HEK293T (cell line): ENCODE measurements around the gene HIVEP3.

Experiments
- CTCF ChIA-PET: fragments of 350-600 bp; formaldehyde crosslinking; extraction: SDS; loops from one replicate; lab custom pipeline; 2021; ENCODE audit warnings: antibody characterized with exemption, inconsistent platforms; lab: Yijun Ruan, JAX
- POLR2A ChIA-PET: fragments of 350-600 bp; formaldehyde crosslinking; extraction: SDS; loops from one replicate; lab custom pipeline; 2020; ENCODE audit warnings: antibody characterized with exemption, inconsistent platforms; lab: Yijun Ruan, JAX
- DNase-seq: peaks from one replicate; pipeline ENCODE4 v3.0.0; 2012; ENCODE audit warnings: mixed read lengths; ENCODE audit errors: extremely low spot score
- ARNT ChIP-seq: fragments of 450-650 bp; IDR thresholded peaks from 2 replicates; pipeline ENCODE4 v1.6.1; 2017; ENCODE audit warnings: mild to moderate bottlenecking
- BHLHE40 ChIP-seq: fragments of 450-650 bp; IDR thresholded peaks from 2 replicates; pipeline ENCODE4 v1.6.1; 2016; ENCODE audit warnings: mild to moderate bottlenecking, moderate library complexity, borderline replicate concordance
- CTBP1 ChIP-seq: fragments of 450-650 bp; IDR thresholded peaks from 2 replicates; pipeline ENCODE4 v1.6.1; 2016; ENCODE audit warnings: borderline replicate concordance
- ELF4 ChIP-seq: fragments of 450-650 bp; IDR thresholded peaks from 2 replicates; pipeline ENCODE4 v1.6.1; 2017; ENCODE audit warnings: antibody characterized with exemption
- FOXA1 ChIP-seq: fragments of 450-650 bp; IDR thresholded peaks from 2 replicates; pipeline ENCODE4 v1.6.1; 2016; ENCODE audit warnings: mild to moderate bottlenecking
- FOXK2 ChIP-seq: fragments of 450-650 bp; IDR thresholded peaks from 2 replicates; pipeline ENCODE4 v1.6.1; 2016; ENCODE audit warnings: mild to moderate bottlenecking
- FOXM1 ChIP-seq: fragments of 450-650 bp; IDR thresholded peaks from 2 replicates; pipeline ENCODE4 v1.6.1; 2017; ENCODE audit warnings: mild to moderate bottlenecking, borderline replicate concordance
- HDGF ChIP-seq: fragments of 450-650 bp; IDR thresholded peaks from 2 replicates; pipeline ENCODE4 v1.6.1; 2017; ENCODE audit warnings: antibody characterized with exemption, borderline replicate concordance
- L3MBTL2 ChIP-seq: fragments of 450-650 bp; conservative IDR thresholded peaks from 2 replicates; pipeline ENCODE4 v1.6.1; 2016; ENCODE audit warnings: mild to moderate bottlenecking
- LEF1 ChIP-seq: fragments of 450-650 bp; IDR thresholded peaks from 2 replicates; pipeline ENCODE4 v1.6.1; 2017; ENCODE audit warnings: mild to moderate bottlenecking, borderline replicate concordance
- NFRKB ChIP-seq: fragments of 450-650 bp; IDR thresholded peaks from 2 replicates; pipeline ENCODE4 v1.6.1; 2016; ENCODE audit warnings: mild to moderate bottlenecking, moderate library complexity
- PKNOX1 ChIP-seq: fragments of 450-650 bp; IDR thresholded peaks from 2 replicates; pipeline ENCODE4 v1.6.1; 2016
- SP1 ChIP-seq: fragments of 450-650 bp; IDR thresholded peaks from 2 replicates; pipeline ENCODE4 v1.6.1; 2017
- SUZ12 ChIP-seq: fragments of 450-650 bp; IDR thresholded peaks from 2 replicates; pipeline ENCODE4 v1.6.1; 2016; ENCODE audit warnings: mild to moderate bottlenecking
- TARDBP ChIP-seq: fragments of 450-650 bp; IDR thresholded peaks from 2 replicates; pipeline ENCODE4 v1.6.1; 2016
- ZNF384 ChIP-seq: fragments of 450-650 bp; IDR thresholded peaks from 2 replicates; pipeline ENCODE4 v1.6.1; 2016

Gene HIVEP3

GRCh38 chr1:41769068-41769467 lies 149.7 kb downstream of the HIVEP3 start:
- ChIA-PET CTCF (no interaction called here), POLR2A (no interaction called here)
- DNase-seq: no peak
- TF ChIP-seq CTBP1: no peak
- no peak for TF ChIP-seq SP1
- TF ChIP-seq FOXM1: no peak
- TF ChIP-seq FOXK2: no peak

- DNase-seq: no peak
- CTCF ChIA-PET: no interaction called here
- POLR2A ChIA-PET: no interaction called here
- TF ChIP-seq FOXM1 (no peak), FOXA1 (no peak)
Measured at GRCh38 chr1:41768583-41768982, 150.1 kb downstream of the HIVEP3 start.

- ChIA-PET POLR2A (no interaction called here), CTCF (no interaction called here)
- TF ChIP-seq CTBP1 (no peak), ARNT (no peak), SUZ12 (no peak), BHLHE40 (no peak), LEF1 (no peak), FOXM1 (no peak), ELF4 (no peak), L3MBTL2 (no peak), FOXA1 (no peak), FOXK2 (no peak), HDGF (no peak), ZNF384 (no peak), NFRKB (no peak)
- no peak for DNase-seq
Measured at GRCh38 chr1:41767534-41768525, 150.9 kb downstream of the HIVEP3 start.

GRCh38 chr1:41766546-41766945 lies 152.2 kb downstream of the HIVEP3 start:
- TF ChIP-seq SP1 (no peak), SUZ12 (no peak), FOXM1 (no peak)
- POLR2A ChIA-PET: no interaction called here
- CTCF ChIA-PET: no interaction called here
- DNase-seq: no peak

- CTCF ChIA-PET: no interaction called here
- DNase-seq: no peak
- TF ChIP-seq SUZ12 (no peak), L3MBTL2 (no peak), NFRKB (no peak), SP1 (no peak), HDGF (no peak), ARNT (no peak), FOXA1 (no peak), FOXK2 (no peak), CTBP1 (no peak), LEF1 (no peak), PKNOX1 (no peak)
- POLR2A ChIA-PET: no interaction called here
Measured at GRCh38 chr1:41766041-41766440, 152.7 kb downstream of the HIVEP3 start.

- ChIA-PET CTCF (interaction anchor here (0.7 to 1.0 kb wide), 2 partner anchors 16 to 187 kb away, joined by 3 read pairs; no protein-coding TSS in a partner anchor), POLR2A (no interaction called here)
- TF ChIP-seq SUZ12 (no peak), TARDBP (no peak), ZNF384 (no peak), ELF4 (no peak), LEF1 (no peak), FOXM1 (no peak), FOXA1 (no peak), SP1 (no peak), L3MBTL2 (no peak), ARNT (no peak), PKNOX1 (no peak)
- DNase-seq: no peak
Measured at GRCh38 chr1:41765152-41765551, 153.6 kb downstream of the HIVEP3 start.

GRCh38 chr1:41764656-41765055 lies 154.1 kb downstream of the HIVEP3 start:
- ChIA-PET POLR2A (no interaction called here), CTCF (interaction anchor here (0.7 to 1.0 kb wide), 2 partner anchors 16 to 186 kb away, joined by 3 read pairs; no protein-coding TSS in a partner anchor)
- DNase-seq: no peak
- no peak for TF ChIP-seq FOXA1
- TF ChIP-seq HDGF: no peak
- TF ChIP-seq CTBP1: no peak
- TF ChIP-seq ARNT: no peak
- no peak for TF ChIP-seq SP1
- TF ChIP-seq LEF1: no peak
- no peak for TF ChIP-seq FOXM1
- no peak for TF ChIP-seq BHLHE40
- no peak for TF ChIP-seq PKNOX1
- TF ChIP-seq ELF4: no peak
- TF ChIP-seq SUZ12: no peak
- no peak for TF ChIP-seq NFRKB
- no peak for TF ChIP-seq FOXK2
- TF ChIP-seq L3MBTL2: no peak
- TF ChIP-seq ZNF384: no peak
- TF ChIP-seq TARDBP: no peak
